Activated naive CD4-positive, alpha-beta T cell treated with anti-CD3 and anti-CD28 coated beads, Interleukin-2, amount 50 U/mL, for 16 hours (primary cell): Measurements from ENCODE around the gene SHLD2.
"Not testable (repeated sequence)": the region's sequence is repeated elsewhere in the genome, so short reads cannot be mapped to it uniquely, and the experiment has no call there.

Experiments
- DNase-seq: peaks from one replicate; pipeline ENCODE4 v3.0.0-alpha.2; 2020

Gene SHLD2

GRCh38 chr10:87094373-87095235 lies at the start of gene SHLD2, which contains the start of gene GLUD1:
SHLD2 (plus strand) TSS chr10:87095206; CDS start chr10:87151355, 56,149 bp downstream.
GLUD1 (minus strand) TSS chr10:87094843; CDS start chr10:87094769, 74 bp downstream.
- DNase-seq: peak; percentile 84

GRCh38 chr10:87045434-87045938 lies 49.5 kb upstream of the SHLD2 start:
- DNase-seq: no peak

GRCh38 chr10:87053111-87053510 lies 41.9 kb upstream of the SHLD2 start:
- no peak for DNase-seq

GRCh38 chr10:87053577-87054181 lies 41.3 kb upstream of the SHLD2 start:
- DNase-seq: no peak

- DNase-seq: no peak
Measured at GRCh38 chr10:87054373-87055295, 40.4 kb upstream of the SHLD2 start.

GRCh38 chr10:87058171-87058570 lies 36.8 kb upstream of the SHLD2 start:
- no peak for DNase-seq

GRCh38 chr10:87059401-87059800 lies 35.6 kb upstream of the SHLD2 start:
- DNase-seq: no peak

- no peak for DNase-seq
Measured at GRCh38 chr10:87060280-87060928, 34.6 kb upstream of the SHLD2 start.

GRCh38 chr10:87064651-87065050 lies 30.4 kb upstream of the SHLD2 start:
- no peak for DNase-seq

- DNase-seq: no peak
Measured at GRCh38 chr10:87066178-87066577, 28.8 kb upstream of the SHLD2 start.

GRCh38 chr10:87066865-87067264 lies 28.1 kb upstream of the SHLD2 start:
- no peak for DNase-seq

GRCh38 chr10:87068281-87068680 lies 26.7 kb upstream of the SHLD2 start:
- DNase-seq: no peak

- DNase-seq: no peak
Measured at GRCh38 chr10:87072449-87072848, 22.6 kb upstream of the SHLD2 start.

GRCh38 chr10:87076421-87076820 lies 18.6 kb upstream of the SHLD2 start:
- not testable (repeated sequence) for DNase-seq

GRCh38 chr10:87079106-87079836 lies 15.7 kb upstream of the SHLD2 start:
- DNase-seq: no peak

GRCh38 chr10:87080621-87081020 lies 14.4 kb upstream of the SHLD2 start:
- DNase-seq: not testable (repeated sequence)

- DNase-seq: not testable (repeated sequence)
Measured at GRCh38 chr10:87081574-87081973, 13.4 kb upstream of the SHLD2 start.

- DNase-seq: not testable (repeated sequence)
Measured at GRCh38 chr10:87082219-87082618, 12.8 kb upstream of the SHLD2 start.

- not testable (repeated sequence) for DNase-seq
Measured at GRCh38 chr10:87083576-87084290, 11.3 kb upstream of the SHLD2 start.

- DNase-seq: not testable (repeated sequence)
Measured at GRCh38 chr10:87084291-87084782, 10.7 kb upstream of the SHLD2 start.

GRCh38 chr10:87085537-87085936 lies 9.5 kb upstream of the SHLD2 start:
- no peak for DNase-seq
